ENCODE data around the gene PRSS21. TPM values are rescaled to one million over a fixed set of nuclear protein-coding genes. Genes with fewer than 3 reads are reported as not detected.

PRSS21 gene
- total and polyA plus RNA-seq, 4 donors = 0.18 to 1.0 (median 0.26) TPM; not detected in 1

DNA sequence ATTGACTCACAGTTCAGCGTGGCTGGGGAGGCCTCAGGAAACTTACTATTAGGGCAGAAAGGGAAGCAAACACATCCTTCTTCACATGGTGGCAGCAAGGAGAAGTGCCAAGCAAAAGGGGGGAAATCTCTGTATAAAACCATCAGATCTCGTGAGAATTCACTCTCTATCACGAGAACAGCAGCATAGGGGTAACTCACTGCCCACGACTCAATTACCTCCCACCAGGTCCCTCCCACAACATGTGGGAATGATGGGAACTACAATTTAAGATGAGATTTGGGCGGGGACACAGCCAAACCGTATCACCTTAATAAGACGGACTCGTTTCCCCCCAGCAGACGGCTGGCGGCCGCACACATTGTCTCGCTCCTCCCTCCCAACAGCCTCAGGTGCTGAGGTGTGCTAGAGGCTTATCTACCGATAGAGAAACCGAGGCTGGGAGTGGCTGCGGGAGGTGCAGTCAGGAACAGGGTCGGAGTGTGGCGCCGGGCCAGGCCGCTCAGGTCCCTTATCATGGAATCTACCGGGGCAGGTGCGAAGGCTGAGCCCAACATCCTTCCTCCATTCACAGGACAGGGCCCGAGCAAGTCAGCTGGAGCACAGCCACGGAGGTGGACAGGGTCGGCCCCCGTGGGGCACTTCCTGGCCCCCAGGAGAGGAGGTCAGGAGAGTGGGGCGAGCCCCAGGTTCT, 8.2 kb downstream of the PRSS21 start:
- no peaks in the 10 kb centered on the region for H3K9me3 ChIP-seq (ENCODE audit: control insufficient read depth in 4 of 4, low read length in 3 of 4)
- H3K36me3 ChIP-seq (ENCODE audit: control insufficient read depth in 4 of 4, insufficient read depth in 3 of 4, low read depth in 1 of 4, low read length in 3 of 4) = no peaks in the 10 kb centered on the region
- no peak overlapping the region for H3K4me3 ChIP-seq (ENCODE audit: low read depth in 1 of 3, low read length in 3 of 3)
- H3K27ac ChIP-seq (ENCODE audit: low read depth in 1 of 2, low read length in 2 of 2) = no peak overlapping the region
- 79% methylated on average over 26 of the region's 26 CpGs for WGBS
- no peak for DNase-seq (ENCODE audit: low spot score)
- H3K9ac ChIP-seq (ENCODE audit: low read depth in 1 of 2, low read length in 2 of 2) = no peak overlapping the region
- no peak for TF ChIP-seq FOXA1 (IDR thresholded peaks at IDR 0.05)
- no peak for TF ChIP-seq HNF4A (conservative IDR thresholded peaks at IDR 0.05)
- TF ChIP-seq, protein P1, sequence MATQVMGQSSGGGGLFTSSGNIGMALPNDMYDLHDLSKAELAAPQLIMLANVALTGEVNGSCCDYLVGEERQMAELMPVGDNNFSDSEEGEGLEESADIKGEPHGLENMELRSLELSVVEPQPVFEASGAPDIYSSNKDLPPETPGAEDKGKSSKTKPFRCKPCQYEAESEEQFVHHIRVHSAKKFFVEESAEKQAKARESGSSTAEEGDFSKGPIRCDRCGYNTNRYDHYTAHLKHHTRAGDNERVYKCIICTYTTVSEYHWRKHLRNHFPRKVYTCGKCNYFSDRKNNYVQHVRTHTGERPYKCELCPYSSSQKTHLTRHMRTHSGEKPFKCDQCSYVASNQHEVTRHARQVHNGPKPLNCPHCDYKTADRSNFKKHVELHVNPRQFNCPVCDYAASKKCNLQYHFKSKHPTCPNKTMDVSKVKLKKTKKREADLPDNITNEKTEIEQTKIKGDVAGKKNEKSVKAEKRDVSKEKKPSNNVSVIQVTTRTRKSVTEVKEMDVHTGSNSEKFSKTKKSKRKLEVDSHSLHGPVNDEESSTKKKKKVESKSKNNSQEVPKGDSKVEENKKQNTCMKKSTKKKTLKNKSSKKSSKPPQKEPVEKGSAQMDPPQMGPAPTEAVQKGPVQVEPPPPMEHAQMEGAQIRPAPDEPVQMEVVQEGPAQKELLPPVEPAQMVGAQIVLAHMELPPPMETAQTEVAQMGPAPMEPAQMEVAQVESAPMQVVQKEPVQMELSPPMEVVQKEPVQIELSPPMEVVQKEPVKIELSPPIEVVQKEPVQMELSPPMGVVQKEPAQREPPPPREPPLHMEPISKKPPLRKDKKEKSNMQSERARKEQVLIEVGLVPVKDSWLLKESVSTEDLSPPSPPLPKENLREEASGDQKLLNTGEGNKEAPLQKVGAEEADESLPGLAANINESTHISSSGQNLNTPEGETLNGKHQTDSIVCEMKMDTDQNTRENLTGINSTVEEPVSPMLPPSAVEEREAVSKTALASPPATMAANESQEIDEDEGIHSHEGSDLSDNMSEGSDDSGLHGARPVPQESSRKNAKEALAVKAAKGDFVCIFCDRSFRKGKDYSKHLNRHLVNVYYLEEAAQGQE (IDR thresholded peaks at IDR 0.05) = no peak
- no peaks in the 10 kb centered on the region for H3K4me1 ChIP-seq (ENCODE audit: control insufficient read depth in 4 of 4, insufficient read depth in 4 of 4, low read length in 3 of 4)
- H3K27me3 ChIP-seq (ENCODE audit: control insufficient read depth in 4 of 4, insufficient read depth in 4 of 4, low read length in 3 of 4) = peaks cover 0 to 3% (median 0%) of the 10 kb centered on the region in 4 donors

DNA sequence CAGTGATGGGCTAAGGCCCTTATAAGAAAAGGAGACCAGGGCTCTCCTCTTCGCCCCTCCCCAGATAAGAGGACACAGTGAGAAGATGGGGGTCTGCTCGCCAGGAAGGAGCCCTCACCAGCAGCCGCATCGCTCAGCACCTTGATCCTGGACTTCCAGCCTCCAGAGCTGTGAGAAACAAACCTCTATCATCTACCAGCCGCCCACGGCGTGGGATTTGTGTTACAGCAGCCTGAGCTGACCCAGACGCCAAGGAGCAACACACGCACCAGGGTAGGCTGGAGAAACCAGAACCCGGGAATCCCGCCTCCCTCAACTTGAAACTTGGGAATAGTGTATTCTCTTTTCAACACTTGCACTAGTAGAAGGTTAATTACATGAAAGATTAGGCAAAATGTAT, 8.9 kb downstream of the PRSS21 start:
- H3K27ac ChIP-seq (ENCODE audit: low read depth in 1 of 2, low read length in 2 of 2) = no peak overlapping the region
- H3K9me3 ChIP-seq (ENCODE audit: control insufficient read depth in 4 of 4, low read length in 3 of 4) = no peaks in the 10 kb centered on the region
- H3K4me1 ChIP-seq (ENCODE audit: control insufficient read depth in 4 of 4, insufficient read depth in 4 of 4, low read length in 3 of 4) = no peaks in the 10 kb centered on the region
- H3K4me3 ChIP-seq (ENCODE audit: low read depth in 1 of 3, low read length in 3 of 3) = no peak overlapping the region
- WGBS = 81% methylated on average over 11 of the region's 11 CpGs
- H3K36me3 ChIP-seq (ENCODE audit: control insufficient read depth in 4 of 4, insufficient read depth in 3 of 4, low read depth in 1 of 4, low read length in 3 of 4) = no peaks in the 10 kb centered on the region
- no peak overlapping the region for H3K9ac ChIP-seq (ENCODE audit: low read depth in 1 of 2, low read length in 2 of 2)
- DNase-seq (ENCODE audit: low spot score) = no peak
- H3K27me3 ChIP-seq (ENCODE audit: control insufficient read depth in 4 of 4, insufficient read depth in 4 of 4, low read length in 3 of 4) = peaks cover 0 to 3% (median 1%) of the 10 kb centered on the region in 4 donors
- TF ChIP-seq NR2F2 (IDR thresholded peaks at IDR 0.05) = no peak
- TF ChIP-seq ATF3 (IDR thresholded peaks at IDR 0.05) = no peak
- TF ChIP-seq, protein P2, sequence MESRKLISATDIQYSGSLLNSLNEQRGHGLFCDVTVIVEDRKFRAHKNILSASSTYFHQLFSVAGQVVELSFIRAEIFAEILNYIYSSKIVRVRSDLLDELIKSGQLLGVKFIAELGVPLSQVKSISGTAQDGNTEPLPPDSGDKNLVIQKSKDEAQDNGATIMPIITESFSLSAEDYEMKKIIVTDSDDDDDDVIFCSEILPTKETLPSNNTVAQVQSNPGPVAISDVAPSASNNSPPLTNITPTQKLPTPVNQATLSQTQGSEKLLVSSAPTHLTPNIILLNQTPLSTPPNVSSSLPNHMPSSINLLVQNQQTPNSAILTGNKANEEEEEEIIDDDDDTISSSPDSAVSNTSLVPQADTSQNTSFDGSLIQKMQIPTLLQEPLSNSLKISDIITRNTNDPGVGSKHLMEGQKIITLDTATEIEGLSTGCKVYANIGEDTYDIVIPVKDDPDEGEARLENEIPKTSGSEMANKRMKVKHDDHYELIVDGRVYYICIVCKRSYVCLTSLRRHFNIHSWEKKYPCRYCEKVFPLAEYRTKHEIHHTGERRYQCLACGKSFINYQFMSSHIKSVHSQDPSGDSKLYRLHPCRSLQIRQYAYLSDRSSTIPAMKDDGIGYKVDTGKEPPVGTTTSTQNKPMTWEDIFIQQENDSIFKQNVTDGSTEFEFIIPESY (IDR thresholded peaks at IDR 0.05) = no peak
- no peak for TF ChIP-seq JUND (IDR thresholded peaks at IDR 0.05)

DNA sequence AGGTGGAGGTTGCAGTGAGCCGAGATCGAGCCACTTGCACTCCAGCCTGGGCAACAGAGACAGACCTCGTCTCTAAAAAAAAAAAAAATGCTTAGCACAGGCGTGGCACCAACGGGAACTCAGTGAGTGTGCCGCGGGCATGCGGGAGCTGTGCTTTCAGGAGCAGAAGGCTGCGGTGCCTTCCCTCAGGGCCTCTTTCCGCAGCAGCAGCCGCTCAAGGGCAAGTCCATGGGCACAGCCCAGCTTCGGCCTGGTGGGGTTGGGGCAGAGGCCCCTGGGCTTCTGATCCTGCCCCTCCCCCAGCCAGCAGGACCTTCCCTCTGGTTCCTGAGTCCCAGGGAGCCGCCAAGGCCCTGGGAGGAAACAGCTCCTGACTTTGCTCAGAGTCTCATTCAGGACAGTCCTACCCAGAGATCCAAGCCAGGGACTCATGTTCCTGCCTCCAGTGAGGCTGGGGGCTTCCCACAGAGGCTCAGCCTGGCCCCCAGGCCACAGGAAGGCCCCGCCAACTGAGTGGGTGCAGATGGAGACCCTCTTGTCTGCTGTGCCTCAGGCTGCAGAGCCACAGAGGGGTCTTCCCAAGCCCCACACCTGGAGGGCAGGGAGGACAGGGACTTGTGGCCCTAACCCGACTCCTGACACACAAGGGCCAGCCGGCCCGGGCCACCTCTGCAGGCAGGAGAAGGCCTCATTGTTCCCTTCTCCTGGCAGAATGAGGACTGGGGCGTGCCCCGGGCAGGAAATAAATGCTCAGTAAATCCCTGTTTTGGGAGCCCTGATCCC, 9.7 kb downstream of the PRSS21 start:
- WGBS = 71% methylated on average over 19 of the region's 19 CpGs
- Histone ChIP-seq H3K4me3 (ENCODE audit: low read depth in 1 of 3, low read length in 3 of 3) (no peak overlapping the region), H3K9me3 (ENCODE audit: control insufficient read depth in 4 of 4, low read length in 3 of 4) (no peaks in the 10 kb centered on the region), H3K36me3 (ENCODE audit: control insufficient read depth in 4 of 4, insufficient read depth in 3 of 4, low read depth in 1 of 4, low read length in 3 of 4) (no peaks in the 10 kb centered on the region), H3K4me1 (ENCODE audit: control insufficient read depth in 4 of 4, insufficient read depth in 4 of 4, low read length in 3 of 4) (no peaks in the 10 kb centered on the region), H3K9ac (ENCODE audit: low read depth in 1 of 2, low read length in 2 of 2) (no peak overlapping the region), H3K27ac (ENCODE audit: low read depth in 1 of 2, low read length in 2 of 2) (no peak overlapping the region), H3K27me3 (ENCODE audit: control insufficient read depth in 4 of 4, insufficient read depth in 4 of 4, low read length in 3 of 4) (peaks cover 0 to 2% (median under 1%) of the 10 kb centered on the region in 4 donors)
- no peak for DNase-seq (ENCODE audit: low spot score)
- TF ChIP-seq FOXA2 (IDR thresholded peaks at IDR 0.05) = no peak
- TF ChIP-seq FOXA1 (IDR thresholded peaks at IDR 0.05) = no peak
- no peak for TF ChIP-seq JUND (IDR thresholded peaks at IDR 0.05)
- TF ChIP-seq RXRA (IDR thresholded peaks at IDR 0.05) = no peak
- TF ChIP-seq, protein P3, sequence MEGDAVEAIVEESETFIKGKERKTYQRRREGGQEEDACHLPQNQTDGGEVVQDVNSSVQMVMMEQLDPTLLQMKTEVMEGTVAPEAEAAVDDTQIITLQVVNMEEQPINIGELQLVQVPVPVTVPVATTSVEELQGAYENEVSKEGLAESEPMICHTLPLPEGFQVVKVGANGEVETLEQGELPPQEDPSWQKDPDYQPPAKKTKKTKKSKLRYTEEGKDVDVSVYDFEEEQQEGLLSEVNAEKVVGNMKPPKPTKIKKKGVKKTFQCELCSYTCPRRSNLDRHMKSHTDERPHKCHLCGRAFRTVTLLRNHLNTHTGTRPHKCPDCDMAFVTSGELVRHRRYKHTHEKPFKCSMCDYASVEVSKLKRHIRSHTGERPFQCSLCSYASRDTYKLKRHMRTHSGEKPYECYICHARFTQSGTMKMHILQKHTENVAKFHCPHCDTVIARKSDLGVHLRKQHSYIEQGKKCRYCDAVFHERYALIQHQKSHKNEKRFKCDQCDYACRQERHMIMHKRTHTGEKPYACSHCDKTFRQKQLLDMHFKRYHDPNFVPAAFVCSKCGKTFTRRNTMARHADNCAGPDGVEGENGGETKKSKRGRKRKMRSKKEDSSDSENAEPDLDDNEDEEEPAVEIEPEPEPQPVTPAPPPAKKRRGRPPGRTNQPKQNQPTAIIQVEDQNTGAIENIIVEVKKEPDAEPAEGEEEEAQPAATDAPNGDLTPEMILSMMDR (IDR thresholded peaks at IDR 0.05; ENCODE audit: low read depth, low read length, missing input control) = no peak
- no peak for TF ChIP-seq RAD21 (IDR thresholded peaks at IDR 0.05)
- no peak for TF ChIP-seq NR2F2 (IDR thresholded peaks at IDR 0.05)
- TF ChIP-seq, protein P4, sequence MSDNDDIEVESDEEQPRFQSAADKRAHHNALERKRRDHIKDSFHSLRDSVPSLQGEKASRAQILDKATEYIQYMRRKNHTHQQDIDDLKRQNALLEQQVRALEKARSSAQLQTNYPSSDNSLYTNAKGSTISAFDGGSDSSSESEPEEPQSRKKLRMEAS (IDR thresholded peaks at IDR 0.05) = no peak

Measured in liver (tissue), 9 donors.